K562 (cell line): ENCODE data around the gene COG4. TPM values are rescaled to one million over a fixed set of nuclear protein-coding genes. Genes with fewer than 3 reads are reported as not detected.
"Not testable (repeated sequence)": the region's sequence is repeated elsewhere in the genome, so short reads cannot be mapped to it uniquely, and the experiment has no call there.

Source experiments
- ATAC-seq: fragments of 200-7000 bp; cut with Tn5 transposase; 3 replicates; pipeline ENCODE4 v1.9.1; 2020; ENCODE audit warnings: moderate library complexity
- BruUV-seq: library from RNA; stranded (reverse); fragments of 400-500 nt; replicated peaks from 2 replicates; lab custom pipeline; 2021; lab: Mats Ljungman, UMichigan
- CTCF ChIA-PET: fragments of 300-600 bp; formaldehyde crosslinking; extraction: SDS; loops from one replicate; lab custom pipeline; 2021; ENCODE audit warnings: low intra/inter-chr PET ratio; lab: Yijun Ruan, JAX
- POLR2A ChIA-PET: fragments of 300-600, 350-650 bp; sonication (Branson Sonifier 250); formaldehyde crosslinking; extraction: SDS; loops from one replicate; lab custom pipeline; 2021; ENCODE audit warnings: antibody characterized with exemption, inconsistent platforms; lab: Yijun Ruan, JAX
- DNase-seq, 4 experiments: peaks; one replicate each; pipeline versions ENCODE4 v3.0.0 to v3.0.0-alpha.2; 2011 to 2018; ENCODE audit warnings: low spot score in 3 of 4, mixed read lengths in 3 of 4; ENCODE audit errors: extremely low read depth in 1 of 4
- FAIRE-seq: peaks from 2 replicates; lab custom pipeline; 2011; peaks lifted over from hg19 to GRCh38; lab: Jason Lieb, UNC
- H2AFZ ChIP-seq: 2 replicates; pipeline ENCODE4 v1.6.0; 2011; ENCODE audit warnings: low read depth, low read length, control low read depth, inconsistent platforms
- H3K27ac ChIP-seq: fragments of 200-600 bp; 3 replicates; pipeline ENCODE4 v1.8.0; 2011; ENCODE audit warnings: low read depth, mild to moderate bottlenecking, control low read depth, inconsistent platforms, low read length, moderate library complexity, mixed read lengths; ENCODE audit errors: extremely low read depth
- H3K27me3 ChIP-seq, 2 experiments: fragments of 300-600 bp in 1 of 2; 2 replicates in 1 of 2; 3 replicates in 1 of 2; pipeline versions ENCODE4 v1.6.0 to v1.8.0; 2011; ENCODE audit warnings: inconsistent platforms in 2 of 2, low read length in 2 of 2, mild to moderate bottlenecking in 1 of 2, mixed read lengths in 1 of 2, moderate library complexity in 1 of 2; ENCODE audit not compliant: control insufficient read depth in 2 of 2, insufficient read depth in 2 of 2
- H3K36me3 ChIP-seq: fragments of 300-600 bp; 3 replicates; pipeline ENCODE4 v1.8.0; 2011; ENCODE audit warnings: mild to moderate bottlenecking, low read length, inconsistent platforms; ENCODE audit not compliant: control insufficient read depth, insufficient read depth
- H3K4me1 ChIP-seq, 2 experiments: fragments of 200-600 bp in 1 of 2; replicated peaks in 1 of 2; 2 replicates in 1 of 2; 3 replicates in 1 of 2; pipeline versions ENCODE4 v1.5.1 to v1.8.0; 2011; ENCODE audit warnings: inconsistent platforms in 2 of 2, low read length in 2 of 2, mild to moderate bottlenecking in 1 of 2, mixed read lengths in 1 of 2, moderate library complexity in 1 of 2; ENCODE audit not compliant: control insufficient read depth in 2 of 2, insufficient read depth in 2 of 2
- H3K4me2 ChIP-seq: 2 replicates; pipeline ENCODE4 v1.6.1; 2011; ENCODE audit warnings: low read length, control low read depth, inconsistent platforms, mixed read lengths; ENCODE audit not compliant: insufficient read depth
- H3K4me3 ChIP-seq: fragments of 200-600 bp; sonication (generic), shearing (Covaris generic); 2 replicates; pipeline ENCODE4 v1.5.1; 2016; ENCODE audit warnings: control low read depth, inconsistent platforms
- H3K79me2 ChIP-seq: fragments of 200-600 bp; 3 replicates; pipeline ENCODE4 v1.8.0; 2011; ENCODE audit warnings: low read length, inconsistent platforms; ENCODE audit not compliant: control insufficient read depth, insufficient read depth
- H3K9ac ChIP-seq, 2 experiments: 2 replicates each; pipeline versions ENCODE4 v1.6.0 to v1.6.1; 2011; ENCODE audit warnings: low read depth in 2 of 2, low read length in 2 of 2, control low read depth in 1 of 2, inconsistent platforms in 1 of 2, mild to moderate bottlenecking in 1 of 2, mixed read lengths in 1 of 2; ENCODE audit not compliant: insufficient read depth in 1 of 2
- H3K9me1 ChIP-seq: one replicate; pipeline ENCODE4 v1.6.0; 2011; ENCODE audit warnings: inconsistent platforms, mild to moderate bottlenecking, low read length, moderate library complexity; ENCODE audit not compliant: control insufficient read depth, insufficient read depth
- H3K9me3 ChIP-seq: replicated peaks from 2 replicates; pipeline ENCODE4 v1.5.1; 2011; ENCODE audit warnings: low read depth, low read length, inconsistent platforms; ENCODE audit not compliant: control insufficient read depth, insufficient read depth
- H4K20me1 ChIP-seq: replicated peaks from 2 replicates; pipeline ENCODE4 v1.6.1; 2011; ENCODE audit warnings: low read length, inconsistent platforms, mixed read lengths; ENCODE audit not compliant: control insufficient read depth, insufficient read depth
- ATF3 ChIP-seq, 2 experiments: fragments of 450-650 bp in 1 of 2; sonication (generic) in 1 of 2; formaldehyde crosslinking in 1 of 2; IDR thresholded peaks in 1 of 2; conservative IDR thresholded peaks in 1 of 2; 2 replicates each; pipeline versions ENCODE4 v1.6.1 to v1.8.1; 2016 to 2023; ENCODE audit warnings: mild to moderate bottlenecking in 2 of 2, moderate library complexity in 2 of 2, inconsistent platforms in 1 of 2, missing genetic modification reagents in 1 of 2
- BRF2 ChIP-seq: IDR thresholded peaks from 3 replicates; pipeline ENCODE4 v1.6.1; 2011; ENCODE audit warnings: borderline replicate concordance, mild to moderate bottlenecking; ENCODE audit not compliant: insufficient read length, insufficient read depth
- CC2D1A ChIP-seq: fragments of 450-650 bp; IDR thresholded peaks from 2 replicates; pipeline ENCODE4 v1.6.1; 2017; ENCODE audit warnings: mild to moderate bottlenecking
- LCOR ChIP-seq: sonication (generic); formaldehyde crosslinking; IDR thresholded peaks from 2 replicates; pipeline ENCODE4 v1.8.0; 2022; ENCODE audit warnings: mild to moderate bottlenecking, missing genetic modification reagents
- TAF1 ChIP-seq: IDR thresholded peaks from 2 replicates; pipeline ENCODE4 v1.6.1; 2011; ENCODE audit warnings: mild to moderate bottlenecking, low read length, moderate library complexity; ENCODE audit not compliant: insufficient read depth, control insufficient read depth, severe bottlenecking; ENCODE audit errors: extremely low read depth
- TEAD2 ChIP-seq: fragments of 450-650 bp; IDR thresholded peaks from 2 replicates; pipeline ENCODE4 v1.6.1; 2016; ENCODE audit warnings: missing genetic modification characterization, control low read depth, missing compliant biosample characterization
- ZNF133 ChIP-seq: fragments of 250-450 bp; sonication (Bioruptor Pico); IDR thresholded peaks from 2 replicates; pipeline ENCODE4 v1.4.0; 2020; ENCODE audit warnings: mild to moderate bottlenecking
- WGBS: fragments of 100-300 bp; shearing (Covaris generic); methylation state at CpG from one replicate; pipeline ENCODE4 v1.1.6; 2016; ENCODE audit warnings: low coverage, mixed read lengths; ENCODE audit not compliant: insufficient coverage; ENCODE audit errors: missing lambda C conversion rate; 5-methylcytosine and 5-hydroxymethylcytosine counted together
- in situ Hi-C: fragments of 300-500 bp; cut with MboI; formaldehyde crosslinking; loops from 4 replicates; pipeline ENCODE4 v1.15.0; 2018; ENCODE audit warnings: inconsistent platforms, mixed read lengths
- intact Hi-C: fragments of 100-400 bp; cut with micrococcal nuclease; formaldehyde crosslinking; loops from 2 replicates; pipeline ENCODE4 v1.14.2; 2022
- polyA plus RNA-seq, 8 experiments: library from polyadenylated mRNA; depleted of rRNA in 4 of 8; stranded (reverse) in 5 of 8; unstranded in 3 of 8; fragments of >200 nt; fragmentation: Nextera tagmentation in 2 of 8; fragmentation: Illumina TruSeq in 1 of 8; extraction: Ambion mirVana in 2 of 8; extraction: Trizol in 1 of 8; gene quantifications; 2 replicates each; pipeline versions ENCODE4 v1.2.1 to v1.2.3, GENCODE V29; 2011 to 2014; ENCODE audit warnings: inconsistent platforms in 1 of 8, missing spikeins in 1 of 8
- total RNA-seq, 7 experiments: library from RNA; depleted of rRNA in 6 of 7; stranded (reverse); fragments of >200 nt in 6 of 7; fragmentation: Illumina TruSeq in 2 of 7; extraction: Trizol in 2 of 7; gene quantifications; 2 replicates each; pipeline versions ENCODE4 v1.2.1 to v1.2.3, GENCODE V29; 2011 to 2021; ENCODE audit warnings: low replicate concordance in 1 of 7
- TF ChIP-seq, protein P1 (sequence below), 3 experiments: IDR thresholded peaks in 2 of 3; conservative IDR thresholded peaks in 1 of 3; 2 replicates each; pipeline ENCODE4 v1.5.1; 2011 to 2012; ENCODE audit warnings: low read length in 3 of 3, mild to moderate bottlenecking in 3 of 3, control low read depth in 2 of 3, improper control_type of control experiment in 1 of 3, inconsistent platforms in 1 of 3, low read depth in 1 of 3, mixed read lengths in 1 of 3, moderate library complexity in 1 of 3; ENCODE audit not compliant: insufficient read depth in 2 of 3

The COG4 gene
- total and polyA plus RNA-seq, 9 of the 15 experiments (the other 6 are each of a cell fraction or from before 2014, with no cell fraction given), result 13.7 to 73.9 (median 44.2) TPM

DNA sequence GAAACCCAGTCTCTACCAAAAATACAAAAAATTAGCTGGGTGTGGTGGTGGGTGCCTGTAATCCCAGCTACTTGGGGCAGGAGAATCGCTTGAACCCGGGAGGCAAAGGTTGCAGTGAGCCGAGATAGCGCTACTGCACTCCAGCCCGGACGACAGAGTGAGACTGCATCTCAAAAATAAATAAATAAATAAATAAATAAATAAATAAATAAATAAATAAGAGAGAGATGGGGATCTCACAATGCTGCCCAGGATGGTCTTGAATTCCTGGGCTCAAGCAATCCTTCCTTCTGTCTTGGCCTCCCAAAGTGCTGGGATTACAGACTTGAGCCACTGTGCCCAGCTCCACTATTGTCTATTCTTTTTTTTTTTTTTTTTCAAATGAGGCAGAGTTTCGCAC is 6.6 kb upstream of the COG4 start:
- in situ Hi-C loops, POLR2A ChIA-PET, ATAC-seq: not testable (repeated sequence)

DNA sequence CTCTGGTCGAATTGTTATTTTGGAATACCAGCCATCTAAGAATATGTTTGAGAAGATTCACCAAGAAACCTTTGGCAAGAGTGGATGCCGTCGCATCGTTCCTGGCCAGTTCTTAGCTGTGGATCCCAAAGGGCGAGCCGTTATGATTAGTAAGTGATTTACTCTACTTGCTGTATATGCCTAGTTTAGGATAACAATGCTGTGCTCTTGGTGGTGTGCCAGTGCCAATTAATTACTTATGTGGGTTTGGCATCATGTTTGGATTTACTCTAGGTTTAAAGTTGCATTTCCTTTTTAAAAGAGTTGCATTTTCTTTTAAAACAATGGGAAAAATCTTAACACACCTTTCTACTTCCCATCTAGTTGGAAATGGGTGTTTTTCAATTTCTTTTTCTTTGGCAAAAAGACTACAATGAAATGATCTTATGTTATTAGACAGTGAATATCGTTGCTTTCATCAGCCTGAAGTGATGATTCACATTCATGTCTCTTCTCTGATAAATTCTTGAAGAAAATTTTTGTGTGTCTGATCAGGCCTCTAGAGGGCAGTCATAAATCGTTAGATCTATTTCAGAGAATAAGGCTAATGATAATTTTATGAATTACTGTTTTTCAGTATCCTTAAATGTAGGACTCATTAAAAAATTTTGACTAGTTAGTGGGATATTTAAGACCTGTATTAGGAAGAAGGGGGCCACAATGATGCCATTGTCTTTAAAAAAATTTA is 5.9 kb upstream of the COG4 start:
- no peak overlapping the region for H3K4me3 ChIP-seq
- ChIA-PET POLR2A (interaction anchor here (0.5 kb wide), 1 partner anchor 164 kb away, joined by 3 read pairs; no protein-coding TSS in a partner anchor), CTCF (no interaction called here)
- H3K9me1 ChIP-seq, result peaks cover 4% of the 10 kb centered on the region
- no peak for FAIRE-seq
- H3K36me3 ChIP-seq, result peaks cover 89% of the 10 kb centered on the region
- in situ Hi-C loops, result no loop called here
- H2AFZ ChIP-seq, result no peak overlapping the region
- peaks cover 6 to 7% of the 10 kb centered on the region in 2 experiments; a peak in 4 of 5 replicates for H3K4me1 ChIP-seq
- 72% methylated on average over 8 of the region's 8 CpGs for WGBS
- no peak overlapping the region; the same call in 2 of the 3 replicates for H3K27ac ChIP-seq
- ATAC-seq, result no peak
- peak overlapping the region; percentile 15; the same call in 1 of the 2 replicates for H3K4me2 ChIP-seq
- intact Hi-C loops, result loop anchor here (10.0 kb wide), 2 partner anchors 126 to 244 kb away; partner anchors contain the start of gene AARS1
- H3K9ac ChIP-seq, result no peak overlapping the region
- BruUV-seq, result no TSS peak
- no peaks in the 10 kb centered on the region for H3K27me3 ChIP-seq
- DNase-seq, result peak in 3 of 4 experiments; percentile 27 to 33 (median 33)
- peaks cover 49% of the 10 kb centered on the region for H4K20me1 ChIP-seq
- peaks cover 99% of the 10 kb centered on the region for H3K79me2 ChIP-seq
- no peaks in the 10 kb centered on the region for H3K9me3 ChIP-seq
- TF ChIP-seq BRF2 (no peak), LCOR (CRISPR knock-in tag) (no peak), TAF1 (no peak), CC2D1A (no peak), ATF3 (IDR thresholded peaks at IDR 0.05) (peak; percentile 41; the same call in 1 of the 2 replicates), ATF3 (CRISPR knock-in tag; conservative IDR thresholded peaks at IDR 0.05) (no peak), ZNF133 (CRISPR knock-in tag) (no peak), TEAD2 (tag) (no peak)
- TF ChIP-seq, protein P1, sequence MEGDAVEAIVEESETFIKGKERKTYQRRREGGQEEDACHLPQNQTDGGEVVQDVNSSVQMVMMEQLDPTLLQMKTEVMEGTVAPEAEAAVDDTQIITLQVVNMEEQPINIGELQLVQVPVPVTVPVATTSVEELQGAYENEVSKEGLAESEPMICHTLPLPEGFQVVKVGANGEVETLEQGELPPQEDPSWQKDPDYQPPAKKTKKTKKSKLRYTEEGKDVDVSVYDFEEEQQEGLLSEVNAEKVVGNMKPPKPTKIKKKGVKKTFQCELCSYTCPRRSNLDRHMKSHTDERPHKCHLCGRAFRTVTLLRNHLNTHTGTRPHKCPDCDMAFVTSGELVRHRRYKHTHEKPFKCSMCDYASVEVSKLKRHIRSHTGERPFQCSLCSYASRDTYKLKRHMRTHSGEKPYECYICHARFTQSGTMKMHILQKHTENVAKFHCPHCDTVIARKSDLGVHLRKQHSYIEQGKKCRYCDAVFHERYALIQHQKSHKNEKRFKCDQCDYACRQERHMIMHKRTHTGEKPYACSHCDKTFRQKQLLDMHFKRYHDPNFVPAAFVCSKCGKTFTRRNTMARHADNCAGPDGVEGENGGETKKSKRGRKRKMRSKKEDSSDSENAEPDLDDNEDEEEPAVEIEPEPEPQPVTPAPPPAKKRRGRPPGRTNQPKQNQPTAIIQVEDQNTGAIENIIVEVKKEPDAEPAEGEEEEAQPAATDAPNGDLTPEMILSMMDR (IDR thresholded peaks at IDR 0.05 in 2 of 3, conservative IDR thresholded peaks at IDR 0.05 in 1 of 3; ENCODE audit: insufficient read depth in 2 of 3, low read depth in 1 of 3, low read length in 3 of 3), result peak in 2 of 3 experiments; percentile 29 to 51; a peak in 3 of 6 replicates

More for the DNA sequence above, 6.6 kb upstream of the COG4 start:
- DNase-seq, FAIRE-seq, BruUV-seq, H3K27me3 ChIP-seq, H3K9me3 ChIP-seq, H2AFZ ChIP-seq, H3K4me3 ChIP-seq, CTCF ChIA-PET, H3K4me2 ChIP-seq, H3K9ac ChIP-seq, H3K9me1 ChIP-seq, H3K27ac ChIP-seq, H3K4me1 ChIP-seq: not testable (repeated sequence)
- WGBS, result 100% methylated on average over 6 of the region's 7 CpGs
- peaks cover 52% of the 10 kb centered on the region for H4K20me1 ChIP-seq
- intact Hi-C loops, result loop anchor here (10.0 kb wide), 3 partner anchors 125 to 265 kb away; partner anchors contain the start of gene AARS1
- peaks cover 95% of the 10 kb centered on the region for H3K36me3 ChIP-seq
- peaks cover 97% of the 10 kb centered on the region for H3K79me2 ChIP-seq
